Measurements from ENCODE around the gene REG4.
A peak's percentile ranks its signal among the peaks of the same experiment; 100 is the strongest.
"Not testable (repeated sequence)": the region's sequence is repeated elsewhere in the genome, so short reads cannot be mapped to it uniquely, and the experiment has no call there.

Gene REG4

DNA sequence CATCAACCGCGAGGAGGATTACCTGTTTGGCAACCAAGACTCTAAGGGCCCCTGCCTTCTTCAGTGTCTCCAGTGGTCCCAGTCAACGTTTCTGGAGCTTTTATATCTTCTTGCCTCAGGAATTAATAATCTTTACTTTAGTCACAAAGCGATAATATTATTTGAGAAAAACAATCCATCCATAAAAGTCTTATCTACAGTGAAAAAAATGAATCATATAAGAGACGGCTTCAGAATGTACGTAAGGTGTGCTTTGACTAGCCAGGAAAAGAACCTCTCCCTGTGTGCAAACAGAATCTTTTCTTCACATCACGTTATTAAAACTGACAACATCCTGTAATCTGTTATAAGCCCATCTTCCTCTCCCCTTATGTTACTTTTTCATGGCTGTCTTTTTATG lies at the start of gene REG4:
REG4 (minus strand) TSS at position 74 of the 400 bp plus-strand sequence. CDS start 2,691 bp downstream, outside the sequence.
- no peak for DNase-seq (ENCODE audit: low read depth in 1 of 2, low spot score in 1 of 2)

DNA sequence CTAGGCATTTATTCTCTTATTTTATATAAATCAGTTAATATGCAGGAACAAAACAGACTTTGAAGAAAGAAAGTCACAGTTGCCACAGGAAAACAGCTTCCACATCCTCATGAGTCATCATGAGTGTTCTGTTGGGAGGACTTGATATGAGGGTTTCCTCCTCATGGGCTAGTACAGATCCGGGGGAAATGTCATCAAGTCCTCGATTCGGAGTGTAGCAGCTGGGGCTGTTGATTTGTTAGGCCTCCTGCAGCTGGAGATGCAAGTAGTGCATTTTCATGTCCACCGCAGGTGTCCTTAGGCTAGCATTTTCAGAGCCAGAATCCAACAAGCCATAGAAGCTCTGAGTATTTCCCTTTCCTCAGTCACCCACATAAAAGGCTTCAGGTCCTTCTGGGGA lies 48.4 kb upstream of the REG4 start:
- DNase-seq (ENCODE audit: low read depth in 1 of 2, low spot score in 1 of 2) = no peak

DNA sequence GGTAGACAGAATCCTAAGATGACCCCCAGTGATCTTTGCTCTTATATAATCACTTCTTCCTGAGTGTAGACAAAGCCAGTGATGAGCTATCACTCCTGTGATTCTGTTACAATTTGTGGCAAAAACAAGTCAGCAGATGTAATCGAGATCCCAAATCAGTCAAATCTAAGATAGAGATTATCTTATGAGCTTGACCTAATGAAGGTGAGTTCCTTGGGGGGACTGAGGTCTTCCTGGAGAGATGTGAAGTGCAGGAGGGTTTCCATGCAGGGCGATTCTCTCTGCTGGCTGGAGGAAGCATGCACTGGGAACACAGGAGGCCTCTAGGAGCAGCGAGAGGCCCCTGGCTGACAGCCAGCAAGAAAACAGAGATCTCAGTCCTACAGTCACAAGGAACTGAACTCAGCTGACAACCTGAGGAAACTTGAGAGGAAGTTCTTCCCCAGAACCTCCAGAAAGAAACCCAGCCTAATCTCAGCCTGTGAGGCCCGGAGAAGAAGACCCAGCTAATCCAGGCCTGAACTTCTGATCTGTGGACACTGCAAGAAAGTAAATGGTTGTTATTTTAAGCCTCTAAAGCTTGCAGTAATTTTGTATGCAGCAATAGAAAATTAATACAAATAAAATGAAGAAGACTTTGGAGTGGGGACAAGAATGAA lies 47.4 kb upstream of the REG4 start:
- DNase-seq (ENCODE audit: low read depth in 1 of 2, low spot score in 1 of 2) = not testable (repeated sequence)

DNA sequence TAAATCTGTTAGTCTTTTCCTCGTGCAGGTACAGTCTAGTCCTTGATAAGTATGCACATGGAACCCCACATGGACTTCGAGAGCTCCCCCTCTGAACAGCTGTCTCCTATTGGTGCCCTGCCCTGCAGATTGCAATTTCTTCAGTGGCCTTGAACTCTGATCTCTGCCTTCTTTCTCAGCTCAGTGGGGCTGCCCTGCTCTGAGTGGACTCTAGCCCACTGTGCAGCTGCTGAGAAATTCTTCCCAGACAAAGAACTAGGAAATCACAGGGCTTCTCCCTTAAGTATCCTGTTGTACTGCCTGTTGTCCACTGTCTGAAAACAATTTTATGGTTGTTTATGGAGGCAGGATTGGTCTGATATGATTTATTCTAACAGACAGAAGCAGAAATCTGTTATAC lies 46.9 kb upstream of the REG4 start:
- no peak for DNase-seq (ENCODE audit: low read depth in 1 of 2, low spot score in 1 of 2)

DNA sequence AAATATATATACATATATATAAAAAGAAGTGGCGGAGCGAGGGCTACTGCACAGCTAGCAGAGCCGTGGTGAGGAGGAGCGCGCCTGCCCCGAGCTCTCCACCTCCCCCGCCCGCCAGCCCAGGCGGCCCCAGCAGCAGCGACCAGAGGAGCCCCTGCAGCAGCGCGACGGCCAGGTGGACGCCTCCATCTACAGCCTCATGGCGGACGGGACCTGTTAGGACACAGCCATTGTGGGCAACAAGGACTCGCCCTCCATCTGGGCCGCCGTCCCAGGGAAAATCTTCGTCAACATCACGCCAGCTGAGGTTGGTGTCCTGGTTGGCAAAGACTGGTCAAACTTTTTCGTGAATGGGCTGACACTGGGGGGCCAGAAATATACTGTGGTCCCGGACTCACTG lies 41.9 kb upstream of the REG4 start:
- DNase-seq (ENCODE audit: low read depth in 1 of 2, low spot score in 1 of 2) = no peak

DNA sequence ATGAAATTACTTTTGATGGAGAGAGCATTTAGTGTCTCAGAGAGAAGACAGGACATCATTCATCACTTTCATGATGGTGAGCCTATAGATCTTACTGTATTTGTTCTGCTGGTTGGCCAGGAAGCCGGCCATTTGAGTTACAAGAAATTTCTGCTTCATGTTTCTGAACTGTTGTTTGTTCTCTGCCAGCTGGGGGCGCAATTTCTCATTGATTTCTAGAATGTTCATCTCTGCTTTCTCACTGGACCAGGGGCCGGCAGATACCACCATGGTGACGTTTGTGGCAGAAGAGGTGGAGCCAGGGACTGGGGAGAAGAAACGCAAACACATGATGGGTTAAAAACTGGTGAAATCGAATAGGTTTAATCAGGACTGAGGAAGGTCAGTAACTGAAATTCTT lies 32.9 kb upstream of the REG4 start:
- not testable (repeated sequence) for DNase-seq (ENCODE audit: low read depth in 1 of 2, low spot score in 1 of 2)

DNA sequence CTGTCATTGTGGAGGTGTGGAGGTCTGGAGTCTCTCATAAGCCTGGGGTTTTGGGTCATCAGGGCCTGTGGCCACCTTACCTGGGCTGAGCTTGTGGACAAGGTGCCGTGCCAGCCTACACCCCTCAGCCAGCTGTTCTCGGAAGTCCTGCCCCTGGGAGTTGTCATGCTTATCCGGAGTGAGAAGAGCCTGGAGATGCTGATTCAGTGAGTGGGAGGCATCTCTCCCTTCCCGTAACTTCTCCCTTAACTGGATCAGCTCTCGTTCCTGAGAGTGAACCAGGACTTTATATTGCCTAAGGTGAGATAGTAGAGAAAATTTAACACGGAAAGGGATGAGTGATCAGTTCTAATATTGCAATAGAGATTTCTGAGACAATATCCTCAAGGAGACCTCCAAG lies 30.0 kb upstream of the REG4 start:
- DNase-seq (ENCODE audit: low read depth in 1 of 2, low spot score in 1 of 2) = no peak

DNA sequence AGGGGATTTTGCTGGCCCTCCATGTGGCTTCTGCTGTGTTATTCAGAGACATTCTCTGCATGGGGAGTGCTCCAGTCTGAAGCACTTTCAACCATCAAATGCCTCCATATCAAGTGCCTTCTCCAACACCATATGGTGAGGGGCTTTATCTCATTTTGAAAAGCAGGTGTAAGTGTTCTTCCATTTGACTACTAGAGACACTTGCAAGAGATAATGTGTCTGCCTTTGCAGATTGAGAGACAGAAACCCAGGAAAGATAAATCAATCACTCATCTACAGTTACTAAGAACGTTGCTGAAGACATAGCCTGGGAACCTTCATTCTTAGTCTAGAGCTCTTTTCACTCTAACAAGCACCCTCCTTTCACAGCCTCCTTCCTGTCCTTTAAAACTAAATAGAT lies 29.5 kb upstream of the REG4 start:
- no peak for DNase-seq (ENCODE audit: low read depth in 1 of 2, low spot score in 1 of 2)

DNA sequence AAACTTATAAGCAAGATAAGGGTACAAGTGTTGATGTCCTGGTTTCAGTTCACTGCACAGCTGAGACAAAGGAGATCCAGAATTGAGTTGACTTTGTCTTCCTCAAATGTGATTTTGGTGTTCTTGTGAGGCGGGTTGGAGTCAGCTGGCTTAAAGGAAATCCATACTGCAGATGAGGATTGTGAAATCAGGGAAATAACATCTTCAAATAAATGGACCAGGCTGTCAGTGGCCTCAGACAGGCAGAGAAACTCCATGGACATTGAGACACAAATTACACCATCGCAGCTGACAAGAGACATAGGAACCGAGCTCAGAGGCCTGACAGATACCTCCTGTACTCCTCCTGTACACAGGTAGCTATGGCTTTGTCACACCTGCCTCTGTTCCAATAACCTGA lies 27.0 kb upstream of the REG4 start:
- DNase-seq (ENCODE audit: low read depth in 1 of 2, low spot score in 1 of 2) = no peak

DNA sequence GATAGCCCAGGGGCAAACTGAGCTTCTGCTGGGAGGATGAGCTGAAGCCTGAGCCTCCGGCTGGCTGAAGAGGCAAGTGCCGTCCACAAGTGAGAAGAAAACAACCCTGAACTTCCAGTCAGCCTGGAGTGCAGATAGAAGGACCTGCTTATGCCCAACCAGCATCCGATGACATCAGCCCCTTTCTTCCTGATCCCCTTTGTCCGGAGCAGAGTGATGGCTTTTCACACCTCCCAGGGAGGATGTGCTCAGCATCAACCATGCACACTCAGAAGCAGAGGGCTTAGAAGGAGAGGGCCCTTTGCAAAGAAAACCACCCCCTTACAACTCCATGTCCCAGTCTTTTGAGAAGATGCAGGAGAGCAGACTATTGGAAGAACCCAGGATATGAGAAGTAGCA lies 23.7 kb upstream of the REG4 start:
- DNase-seq (ENCODE audit: low read depth in 1 of 2, low spot score in 1 of 2) = no peak

DNA sequence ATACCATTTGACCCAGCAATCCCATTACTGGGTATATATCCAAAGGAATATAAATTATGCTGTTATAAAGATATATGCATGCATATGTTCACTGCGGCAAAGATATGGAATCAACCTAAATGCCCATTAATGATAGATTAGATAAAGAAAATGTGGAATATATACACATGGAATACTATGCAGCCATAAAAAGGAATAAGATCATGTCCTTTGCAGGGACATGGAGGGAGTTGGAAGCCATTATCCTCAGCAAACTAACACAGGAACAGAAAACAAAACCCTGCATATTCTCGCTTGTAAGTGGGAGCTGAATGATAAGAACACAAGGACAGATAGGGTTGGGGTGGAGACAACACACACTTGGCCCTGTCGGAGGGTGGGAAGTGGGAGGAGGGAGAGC lies 19.8 kb upstream of the REG4 start:
- DNase-seq (ENCODE audit: low read depth in 1 of 2, low spot score in 1 of 2) = no peak

DNA sequence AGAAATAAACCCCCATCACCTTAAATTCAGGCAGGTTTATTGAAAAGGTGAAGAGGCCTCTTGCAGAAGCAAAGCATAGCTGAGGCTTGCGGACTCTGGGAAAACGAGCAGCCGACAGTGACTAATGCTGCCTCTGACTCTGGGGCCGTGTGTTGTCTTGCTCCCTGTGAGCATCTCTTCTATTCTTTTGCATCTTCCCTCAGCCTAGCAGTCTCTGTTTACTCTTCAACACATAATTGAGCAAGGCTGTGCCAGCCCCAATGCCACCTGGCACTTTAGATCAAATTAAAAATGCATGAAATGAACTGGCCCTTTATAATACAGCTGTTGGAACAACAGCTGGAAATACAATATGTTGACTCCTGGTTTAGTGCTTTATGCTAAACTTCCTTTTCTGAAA lies 18.4 kb upstream of the REG4 start:
- DNase-seq (ENCODE audit: low read depth in 1 of 2, low spot score in 1 of 2) = no peak

DNA sequence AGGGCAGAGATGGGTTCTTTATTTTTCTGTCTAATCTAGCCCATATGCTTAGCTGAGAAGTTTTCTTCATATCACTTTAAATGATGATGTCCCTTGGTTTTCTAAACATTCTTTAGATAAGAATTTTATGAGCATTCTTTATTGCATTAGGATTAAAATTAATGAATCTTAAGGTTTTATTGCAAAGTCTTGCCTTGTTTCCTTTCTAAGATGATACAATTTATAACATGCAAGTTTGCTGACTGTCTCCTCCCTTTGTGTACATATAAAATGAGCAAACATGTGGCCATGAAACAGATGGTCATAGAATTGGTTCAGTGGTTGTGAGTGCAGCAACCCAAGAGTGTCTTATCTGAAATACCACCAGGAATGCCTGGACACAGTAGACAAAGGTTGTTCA lies 17.7 kb upstream of the REG4 start:
- not testable (repeated sequence) for DNase-seq (ENCODE audit: low read depth in 1 of 2, low spot score in 1 of 2)

DNA sequence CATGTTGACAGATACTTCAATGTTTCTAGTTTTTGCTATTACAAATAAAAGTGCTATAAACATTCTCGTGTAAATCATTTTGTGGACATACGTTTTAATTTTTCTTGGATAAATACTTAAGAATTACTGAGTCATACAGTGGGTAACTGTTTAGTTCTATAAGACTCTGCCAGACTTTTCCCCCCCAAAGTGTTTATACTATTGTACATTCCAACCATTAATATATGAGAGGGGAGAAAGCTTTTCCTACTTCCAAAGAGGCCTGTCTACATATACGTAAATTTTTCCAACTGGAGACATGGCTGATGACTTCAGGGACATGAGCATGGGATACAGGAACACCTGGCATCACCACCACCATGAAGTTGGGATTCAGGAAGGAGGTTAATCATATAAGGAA lies 17.0 kb upstream of the REG4 start:
- no peak for DNase-seq (ENCODE audit: low read depth in 1 of 2, low spot score in 1 of 2)

DNA sequence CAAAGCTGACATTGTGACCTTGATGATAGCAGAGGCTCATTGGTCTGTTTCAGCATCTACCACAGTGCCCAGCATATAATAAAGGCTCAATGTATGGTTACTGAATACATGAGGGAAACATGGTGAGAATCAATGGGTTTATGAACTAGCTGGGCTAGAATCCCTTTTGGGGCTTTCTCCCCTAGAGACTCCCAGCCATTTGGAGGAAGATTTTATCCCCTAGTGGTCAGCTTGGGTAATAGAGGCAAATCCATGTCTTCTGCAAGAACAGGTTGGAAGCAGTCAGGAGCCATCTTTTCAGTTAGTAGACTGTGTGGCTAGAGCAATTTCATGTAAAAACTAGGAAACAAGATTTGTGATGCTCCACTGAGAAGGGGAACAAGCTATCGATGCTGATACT lies 15.8 kb upstream of the REG4 start:
- DNase-seq (ENCODE audit: low read depth in 1 of 2, low spot score in 1 of 2) = no peak

DNA sequence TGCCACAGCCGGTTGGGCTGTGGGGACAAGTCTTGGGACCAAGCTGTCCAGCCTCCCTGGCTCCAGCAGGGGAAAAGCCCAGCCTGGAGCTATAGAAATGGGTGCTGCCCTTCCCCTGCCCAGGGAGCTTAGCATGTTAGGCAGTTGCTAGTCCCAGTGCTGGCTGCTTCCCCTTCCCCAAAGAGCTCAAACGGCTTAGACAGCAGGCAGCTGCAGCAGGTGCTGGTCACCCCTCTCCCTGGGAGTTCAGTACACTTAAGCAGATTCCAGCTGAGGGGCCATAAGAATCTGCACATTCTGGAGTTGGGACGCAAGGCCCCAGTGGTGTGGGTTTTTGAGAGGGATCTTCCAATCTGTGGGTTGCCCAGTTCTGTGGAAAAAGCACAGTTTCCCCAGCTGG lies 11.1 kb upstream of the REG4 start:
- DNase-seq (ENCODE audit: low read depth in 1 of 2, low spot score in 1 of 2) = no peak

DNA sequence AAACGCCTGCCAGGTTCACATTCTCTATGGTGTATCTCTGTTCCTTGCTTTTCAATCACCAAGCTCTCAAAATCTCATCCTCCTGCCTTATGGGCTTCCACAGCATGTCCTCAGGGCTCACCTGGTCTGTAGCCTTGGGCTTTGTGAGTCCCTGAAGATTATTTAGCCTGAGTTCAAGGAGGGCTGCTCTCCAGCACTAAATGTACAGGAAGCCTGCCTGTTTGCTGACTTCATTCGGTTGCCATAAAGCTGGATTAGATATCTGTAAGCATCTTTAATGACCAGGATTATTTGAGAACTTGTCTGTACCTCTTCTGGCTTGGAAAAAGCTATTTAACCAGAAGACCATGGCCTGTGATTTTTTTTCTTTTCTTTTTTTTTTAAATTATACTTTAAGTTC lies 6.9 kb upstream of the REG4 start:
- no peak for DNase-seq (ENCODE audit: low read depth in 1 of 2, low spot score in 1 of 2)

DNA sequence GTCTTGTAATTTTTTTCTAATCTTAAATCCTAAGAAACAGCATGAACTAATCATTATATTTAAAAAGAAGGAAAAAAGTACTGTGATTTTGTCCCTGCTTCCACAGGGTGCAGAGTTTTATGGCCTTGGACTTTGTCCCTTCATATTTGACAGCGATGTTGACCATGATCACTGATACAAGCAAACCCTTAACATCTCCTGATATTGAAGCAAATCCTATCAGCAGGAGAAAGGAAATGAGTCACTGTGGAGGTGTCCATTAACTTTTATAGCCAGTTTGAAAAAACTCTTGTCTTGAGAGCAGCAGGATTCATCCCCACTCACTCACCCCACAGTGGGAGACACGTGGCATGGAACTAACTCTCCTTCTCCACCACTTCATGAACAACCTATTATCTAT lies 5.1 kb upstream of the REG4 start:
- DNase-seq (ENCODE audit: low read depth in 1 of 2, low spot score in 1 of 2) = no peak

DNA sequence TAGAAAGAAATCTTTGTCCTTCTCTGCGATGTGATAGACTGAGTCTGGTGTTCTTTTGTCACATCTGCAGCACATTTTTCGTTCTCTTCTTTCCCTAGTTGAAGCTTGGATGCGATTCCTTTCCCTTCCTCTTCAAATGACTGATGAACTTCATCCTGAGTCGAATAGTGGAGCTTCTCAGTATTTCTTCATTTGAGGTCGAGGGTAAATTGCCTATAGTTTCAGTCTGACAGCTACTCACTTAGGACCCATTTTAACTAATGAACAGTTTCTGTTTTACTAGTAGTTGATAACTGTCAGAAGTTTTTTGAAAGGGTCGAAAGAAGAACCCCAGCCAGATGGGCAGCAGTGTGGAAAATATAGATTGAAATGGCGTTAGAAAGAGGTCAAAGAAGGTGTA lies 4.7 kb upstream of the REG4 start:
- DNase-seq (ENCODE audit: low read depth in 1 of 2, low spot score in 1 of 2) = no peak

DNA sequence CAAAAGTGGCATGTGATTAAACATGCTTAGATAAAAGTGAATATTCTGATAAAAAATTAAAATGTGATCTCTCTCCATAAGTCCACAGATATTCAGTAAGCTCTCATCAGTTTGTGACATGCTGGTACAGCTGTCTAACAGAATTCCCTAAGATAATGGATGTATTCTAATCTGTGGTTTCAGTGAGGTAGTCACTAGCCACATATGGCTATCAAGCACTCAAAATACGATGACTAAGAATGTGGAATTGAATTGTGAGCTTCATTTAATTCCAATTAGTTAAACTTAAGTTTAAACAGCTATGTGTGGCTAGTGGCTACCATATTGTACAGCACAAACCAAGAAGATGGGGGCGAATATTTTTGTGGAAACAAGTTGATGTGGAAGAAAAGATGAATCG lies 4.1 kb upstream of the REG4 start:
- DNase-seq (ENCODE audit: low read depth in 1 of 2, low spot score in 1 of 2) = no peak

DNA sequence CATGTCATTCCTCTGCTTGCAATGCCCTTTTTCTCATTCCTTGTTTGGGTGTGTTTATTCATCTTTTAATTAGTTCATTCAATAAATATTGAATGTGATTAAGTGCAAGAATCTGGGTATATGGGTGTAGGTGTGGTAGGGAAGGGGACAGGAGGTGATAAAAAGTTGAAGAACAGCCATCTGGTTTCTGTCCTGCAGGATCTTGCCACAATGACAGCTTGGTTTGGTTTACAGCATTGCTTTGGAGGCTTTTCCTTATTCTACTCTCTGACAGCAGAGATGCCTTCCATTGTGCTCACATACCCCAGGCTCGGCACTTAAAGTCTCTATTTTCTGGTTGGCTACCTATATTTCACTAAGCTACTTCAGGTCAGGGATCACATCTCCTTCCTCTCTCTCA lies 3.0 kb upstream of the REG4 start:
- DNase-seq (ENCODE audit: low read depth in 1 of 2, low spot score in 1 of 2) = no peak

DNA sequence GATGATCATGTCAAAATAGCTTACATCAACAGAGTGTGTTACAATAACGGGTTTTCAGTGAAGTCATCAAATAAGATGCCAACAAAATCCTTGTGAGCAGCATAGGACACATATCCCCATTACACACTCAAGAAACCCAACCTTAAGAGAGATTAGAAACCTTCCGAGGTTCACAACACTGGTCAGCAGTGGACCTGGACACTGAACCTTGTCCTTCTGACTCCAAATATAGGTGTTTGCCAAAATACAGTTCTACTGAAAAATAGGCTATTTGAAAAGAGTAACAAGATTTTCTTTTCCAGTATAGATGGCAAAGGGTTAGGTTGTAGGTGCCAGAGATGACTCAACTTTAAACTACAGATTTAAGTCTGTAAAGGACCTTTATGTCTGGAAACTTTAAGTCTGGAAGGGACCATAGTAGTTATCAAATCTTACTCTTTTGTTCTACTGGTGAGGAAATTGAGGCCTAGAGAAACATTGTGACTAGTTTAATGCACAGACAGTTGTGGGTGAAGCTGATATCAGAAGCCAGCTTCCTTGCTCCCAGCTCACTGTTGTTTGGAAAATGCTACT lies 811 bp upstream of the REG4 start:
- no peak for DNase-seq (ENCODE audit: low read depth in 1 of 2, low spot score in 1 of 2)

DNA sequence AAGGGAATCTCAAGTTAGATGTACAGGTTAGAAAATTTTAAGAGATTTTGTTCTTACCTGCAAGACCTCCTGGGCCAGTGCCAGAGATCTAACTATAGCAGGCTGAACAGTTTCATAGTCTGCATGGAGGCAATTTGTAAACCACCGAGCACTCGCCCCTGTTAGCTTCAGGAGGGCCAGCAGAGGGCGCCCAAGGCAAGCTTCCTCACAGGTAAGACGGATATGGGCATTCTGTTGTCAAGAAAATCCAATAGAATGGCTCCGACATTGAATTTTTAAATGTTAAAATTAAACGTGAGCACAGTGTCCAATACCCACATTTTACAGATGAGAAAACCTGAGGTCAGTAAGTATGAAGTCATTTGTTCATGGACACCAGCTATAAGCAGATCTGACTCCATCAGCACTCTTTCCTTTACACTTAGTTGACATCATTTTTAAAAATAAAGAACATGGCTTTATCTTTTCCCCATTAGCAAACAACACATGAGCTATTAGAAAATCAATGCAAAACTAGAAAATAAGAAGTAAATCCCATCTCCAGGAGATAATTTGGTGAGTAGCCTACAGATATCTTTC lies 2.2 kb downstream of the REG4 start:
- DNase-seq (ENCODE audit: low read depth in 1 of 2, low spot score in 1 of 2) = peak; percentile 25 to 40
